HG03280 (cell line): ENCODE results near the gene DRGX.

Experiments used
- ATAC-seq: cut with Tn5 transposase; IDR thresholded peaks from one replicate; pipeline ENCODE4 v1.9.1; 2021; ENCODE audit warnings: mild to moderate bottlenecking, moderate library complexity; ENCODE audit not compliant: unreplicated experiment

The DRGX gene

GRCh38 chr10:49383853-49384252 is 12.0 kb downstream of the DRGX start:
- ATAC-seq, result no peak

GRCh38 chr10:49382826-49383225 is 13.1 kb downstream of the DRGX start:
- ATAC-seq, result no peak

- no peak for ATAC-seq
Observed at GRCh38 chr10:49382226-49382625, 13.7 kb downstream of the DRGX start.

- ATAC-seq, result no peak
Observed at GRCh38 chr10:49381111-49381900, 14.6 kb downstream of the DRGX start.

GRCh38 chr10:49379596-49380410 is 16.1 kb downstream of the DRGX start:
- no peak for ATAC-seq

- no peak for ATAC-seq
Observed at GRCh38 chr10:49377256-49377655, 18.6 kb downstream of the DRGX start.

GRCh38 chr10:49375611-49376010 is 20.3 kb downstream of the DRGX start:
- ATAC-seq, result no peak

GRCh38 chr10:49374740-49375139 is 21.1 kb downstream of the DRGX start:
- ATAC-seq, result no peak

- no peak for ATAC-seq
Observed at GRCh38 chr10:49373361-49373760, 22.5 kb downstream of the DRGX start.

- ATAC-seq, result no peak
Observed at GRCh38 chr10:49371967-49372366, 23.9 kb downstream of the DRGX start.

GRCh38 chr10:49370326-49371100 is 25.4 kb downstream of the DRGX start:
- ATAC-seq, result no peak

- no peak for ATAC-seq
Observed at GRCh38 chr10:49369216-49370162, 26.4 kb downstream of the DRGX start.

GRCh38 chr10:49368256-49368655 is 27.6 kb downstream of the DRGX start:
- ATAC-seq, result no peak

GRCh38 chr10:49367600-49367999 is 28.3 kb downstream of the DRGX start:
- ATAC-seq, result no peak

GRCh38 chr10:49366460-49366859 is 29.4 kb downstream of the DRGX start:
- no peak for ATAC-seq

GRCh38 chr10:49365675-49366415 is 30.0 kb downstream of the DRGX start:
- no peak for ATAC-seq

- ATAC-seq, result no peak
Observed at GRCh38 chr10:49365275-49365674, 30.6 kb downstream of the DRGX start.

GRCh38 chr10:49364747-49365146 is 31.1 kb downstream of the DRGX start:
- ATAC-seq, result no peak

- ATAC-seq, result no peak
Observed at GRCh38 chr10:49364051-49364450, 31.8 kb downstream of the DRGX start.
